ENCODE measurements around the gene WDSUB1. TPM values are rescaled to one million over a fixed set of nuclear protein-coding genes. Genes with fewer than 3 reads are reported as not detected.

WDSUB1 gene
- total and polyA plus RNA-seq, 2 of the 4 experiments (the other 2 are of a cell fraction) = 4.8 to 5.2 TPM

Small RNA genes lying within 50 kb of the gene (microRNA-seq; reads per million reads assigned to microRNA genes)
- gene MIR6888 (ENCODE audit: insufficient read depth in 1 of 2, insufficient read length in 1 of 2, unreplicated experiment in 1 of 2) = 0 reads per million in 2 experiments

Small RNA genes lying within 50 kb of the gene (small RNA-seq; reads per million reads assigned to genes)
- 0 reads per million in 5 experiments for gene MIR6888
